GM12878 (cell line): ENCODE data around the gene CD300E. TPM values are rescaled to one million over a fixed set of nuclear protein-coding genes. Genes with fewer than 3 reads are reported as not detected.

Experiments used
- ATAC-seq: fragments of 200-7000 bp; cut with Tn5 transposase; 3 replicates; pipeline ENCODE4 v1.9.1; 2020; ENCODE audit warnings: mild to moderate bottlenecking, moderate library complexity
- BruUV-seq: library from RNA; stranded (reverse); fragments of 400-500 nt; replicated peaks from 2 replicates; lab custom pipeline; 2021; lab: Mats Ljungman, UMichigan
- CTCF ChIA-PET: fragments of 300-600 bp; sonication (Branson Sonifier 250); formaldehyde crosslinking; extraction: SDS; loops from one replicate; lab custom pipeline; 2021; ENCODE audit warnings: inconsistent platforms; lab: Yijun Ruan, JAX
- POLR2A ChIA-PET: fragments of 350-600 bp; formaldehyde crosslinking; extraction: SDS; loops from one replicate; lab custom pipeline; 2021; ENCODE audit warnings: inconsistent platforms; lab: Charles Lee
- RAD21 ChIA-PET: fragments of 300-600 bp; sonication (Branson Sonifier 250); formaldehyde crosslinking; loops from one replicate; lab custom pipeline; 2023; ENCODE audit warnings: antibody characterized with exemption; ENCODE audit not compliant: unreplicated experiment; lab: Charles Lee
- SMC1A ChIA-PET: fragments of 300-600 bp; sonication (Branson Sonifier 250); formaldehyde crosslinking; loops from one replicate; lab custom pipeline; 2023; ENCODE audit not compliant: unreplicated experiment, uncharacterized antibody; lab: Charles Lee
- DNase-seq: peaks from one replicate; pipeline ENCODE4 v3.0.0-alpha.2; 2011; ENCODE audit warnings: low read depth, low spot score
- FAIRE-seq: peaks from 3 replicates; lab custom pipeline; 2011; peaks lifted over from hg19 to GRCh38; lab: Jason Lieb, UNC
- H2AFZ ChIP-seq: 2 replicates; pipeline ENCODE4 v1.6.0; 2011; ENCODE audit warnings: low read depth, low read length, control low read depth; ENCODE audit not compliant: control insufficient read depth
- H3K27ac ChIP-seq: 2 replicates; pipeline ENCODE4 v1.5.1; 2011; ENCODE audit warnings: control low read depth; ENCODE audit not compliant: control insufficient read depth, insufficient read depth
- H3K27me3 ChIP-seq, 2 experiments: replicated peaks in 1 of 2; 2 replicates each; pipeline versions ENCODE4 v1.6.0 to v1.6.1; 2011; ENCODE audit warnings: low read length in 1 of 2; ENCODE audit not compliant: control insufficient read depth in 2 of 2, insufficient read depth in 2 of 2
- H3K36me3 ChIP-seq, 2 experiments: 2 replicates each; pipeline ENCODE4 v1.5.1; 2011; ENCODE audit warnings: low read length in 1 of 2; ENCODE audit not compliant: control insufficient read depth in 2 of 2, insufficient read depth in 2 of 2
- H3K4me1 ChIP-seq: 2 replicates; pipeline ENCODE4 v1.6.1; 2011; ENCODE audit warnings: mild to moderate bottlenecking, low read length, moderate library complexity, mixed read lengths; ENCODE audit not compliant: control insufficient read depth, insufficient read depth
- H3K4me2 ChIP-seq: 2 replicates; pipeline ENCODE4 v1.6.0; 2011; ENCODE audit warnings: control low read depth; ENCODE audit not compliant: control insufficient read depth, insufficient read depth
- H3K4me3 ChIP-seq: fragments of 200-600 bp; sonication (generic); 2 replicates; pipeline ENCODE4 v1.5.1; 2016
- H3K79me2 ChIP-seq: 2 replicates; pipeline ENCODE4 v1.6.0; 2011; ENCODE audit warnings: low read length; ENCODE audit not compliant: control insufficient read depth, insufficient read depth
- H3K9ac ChIP-seq: 2 replicates; pipeline ENCODE4 v1.8.0; 2011; ENCODE audit warnings: low read length, control low read depth, mixed read lengths; ENCODE audit not compliant: control insufficient read depth, insufficient read depth
- H3K9me3 ChIP-seq: replicated peaks from 3 replicates; pipeline ENCODE4 v1.5.1; 2011; ENCODE audit warnings: mild to moderate bottlenecking, low read length; ENCODE audit not compliant: control insufficient read depth, insufficient read depth
- H4K20me1 ChIP-seq: 2 replicates; pipeline ENCODE4 v1.6.0; 2011; ENCODE audit not compliant: control insufficient read depth, insufficient read depth
- IKZF2 ChIP-seq, 2 experiments: fragments of 450-650 bp; IDR thresholded peaks; 2 replicates each; pipeline ENCODE4 v1.6.1; 2017; ENCODE audit warnings: mild to moderate bottlenecking in 2 of 2, moderate library complexity in 2 of 2
- PAX8 ChIP-seq: fragments of 450-650 bp; IDR thresholded peaks from 2 replicates; pipeline ENCODE4 v1.6.1; 2017; ENCODE audit warnings: mild to moderate bottlenecking, moderate library complexity
- ZNF24 ChIP-seq: fragments of 450-650 bp; IDR thresholded peaks from 2 replicates; pipeline ENCODE4 v1.6.1; 2017; ENCODE audit warnings: antibody characterized with exemption, mild to moderate bottlenecking
- WGBS: methylation state at CpG from one replicate; pipeline ENCODE4 v1.1.6; 2016; ENCODE audit warnings: low lambda C conversion rate; ENCODE audit not compliant: insufficient replicate concordance, insufficient coverage; ENCODE audit errors: missing lambda C conversion rate; 5-methylcytosine and 5-hydroxymethylcytosine counted together
- in situ Hi-C: fragments of 300-500 bp; cut with MboI; formaldehyde crosslinking; loops from 9 replicates; pipeline ENCODE4 v1.14.3; 2018; ENCODE audit warnings: mixed read lengths
- intact Hi-C: fragments of 100-400 bp; cut with micrococcal nuclease; formaldehyde crosslinking; loops from one replicate; pipeline ENCODE4 v1.14.2; 2022; ENCODE audit not compliant: unreplicated experiment
- polyA plus RNA-seq, 11 experiments: library from polyadenylated mRNA; depleted of rRNA in 4 of 11; unstranded in 6 of 11; stranded (reverse) in 5 of 11; fragments of >200 nt; fragmentation: Nextera tagmentation in 4 of 11; fragmentation: Illumina TruSeq in 1 of 11; extraction: Ambion mirVana in 4 of 11; extraction: Trizol in 1 of 11; gene quantifications; 1 replicate in 1 of 11; 2 replicates in 10 of 11; pipeline versions ENCODE4 v1.2.1 to v1.2.3, GENCODE V29; 2011 to 2016; ENCODE audit warnings: inconsistent platforms in 2 of 11, missing spikeins in 2 of 11, low read depth in 1 of 11
- total RNA-seq, 4 experiments: library from RNA; depleted of rRNA in 3 of 4; stranded (reverse); fragments of >200 nt in 3 of 4; fragmentation: Illumina TruSeq in 1 of 4; extraction: Trizol in 1 of 4; gene quantifications; 2 replicates each; pipeline versions ENCODE4 v1.2.1 to v1.2.3, GENCODE V29; 2013 to 2021
- TF ChIP-seq, protein P1 (sequence below): IDR thresholded peaks from 2 replicates; pipeline ENCODE4 v1.6.1; 2012; ENCODE audit warnings: improper control_type of control experiment, low read depth, low read length; ENCODE audit not compliant: insufficient replicate concordance
- TF ChIP-seq, protein P2 (sequence below): IDR thresholded peaks from 2 replicates; pipeline ENCODE4 v1.6.1; 2012; ENCODE audit warnings: low read depth, low read length, improper control_type of control experiment

The CD300E gene
- total and polyA plus RNA-seq, 10 of the 15 experiments (the other 5 are each of a cell fraction or from before 2014, with no cell fraction given): not detected

DNA sequence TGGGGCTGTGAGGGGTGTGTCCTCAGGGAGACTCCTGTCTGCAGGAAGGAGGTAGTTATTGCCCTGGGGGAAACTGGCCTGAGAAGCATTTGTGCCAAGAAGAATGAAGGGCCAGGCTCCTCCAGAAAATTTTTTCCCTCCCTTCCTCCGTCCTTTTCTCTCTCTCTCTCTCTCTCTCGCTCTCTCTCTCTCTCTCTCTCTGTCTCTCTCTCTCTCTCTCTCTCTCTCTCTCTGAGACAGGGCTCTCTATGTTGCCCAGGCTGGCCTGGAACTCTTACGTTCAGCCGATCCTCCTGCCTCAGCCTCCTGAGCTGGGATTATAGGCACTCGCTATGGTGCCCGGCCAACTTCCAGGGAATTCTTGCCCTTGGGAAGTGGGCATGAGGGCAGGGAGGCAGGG, 11.5 kb downstream of the CD300E start:
- intact Hi-C loops: no loop called here
- no peak for TF ChIP-seq ZNF24
- TF ChIP-seq, protein P1, sequence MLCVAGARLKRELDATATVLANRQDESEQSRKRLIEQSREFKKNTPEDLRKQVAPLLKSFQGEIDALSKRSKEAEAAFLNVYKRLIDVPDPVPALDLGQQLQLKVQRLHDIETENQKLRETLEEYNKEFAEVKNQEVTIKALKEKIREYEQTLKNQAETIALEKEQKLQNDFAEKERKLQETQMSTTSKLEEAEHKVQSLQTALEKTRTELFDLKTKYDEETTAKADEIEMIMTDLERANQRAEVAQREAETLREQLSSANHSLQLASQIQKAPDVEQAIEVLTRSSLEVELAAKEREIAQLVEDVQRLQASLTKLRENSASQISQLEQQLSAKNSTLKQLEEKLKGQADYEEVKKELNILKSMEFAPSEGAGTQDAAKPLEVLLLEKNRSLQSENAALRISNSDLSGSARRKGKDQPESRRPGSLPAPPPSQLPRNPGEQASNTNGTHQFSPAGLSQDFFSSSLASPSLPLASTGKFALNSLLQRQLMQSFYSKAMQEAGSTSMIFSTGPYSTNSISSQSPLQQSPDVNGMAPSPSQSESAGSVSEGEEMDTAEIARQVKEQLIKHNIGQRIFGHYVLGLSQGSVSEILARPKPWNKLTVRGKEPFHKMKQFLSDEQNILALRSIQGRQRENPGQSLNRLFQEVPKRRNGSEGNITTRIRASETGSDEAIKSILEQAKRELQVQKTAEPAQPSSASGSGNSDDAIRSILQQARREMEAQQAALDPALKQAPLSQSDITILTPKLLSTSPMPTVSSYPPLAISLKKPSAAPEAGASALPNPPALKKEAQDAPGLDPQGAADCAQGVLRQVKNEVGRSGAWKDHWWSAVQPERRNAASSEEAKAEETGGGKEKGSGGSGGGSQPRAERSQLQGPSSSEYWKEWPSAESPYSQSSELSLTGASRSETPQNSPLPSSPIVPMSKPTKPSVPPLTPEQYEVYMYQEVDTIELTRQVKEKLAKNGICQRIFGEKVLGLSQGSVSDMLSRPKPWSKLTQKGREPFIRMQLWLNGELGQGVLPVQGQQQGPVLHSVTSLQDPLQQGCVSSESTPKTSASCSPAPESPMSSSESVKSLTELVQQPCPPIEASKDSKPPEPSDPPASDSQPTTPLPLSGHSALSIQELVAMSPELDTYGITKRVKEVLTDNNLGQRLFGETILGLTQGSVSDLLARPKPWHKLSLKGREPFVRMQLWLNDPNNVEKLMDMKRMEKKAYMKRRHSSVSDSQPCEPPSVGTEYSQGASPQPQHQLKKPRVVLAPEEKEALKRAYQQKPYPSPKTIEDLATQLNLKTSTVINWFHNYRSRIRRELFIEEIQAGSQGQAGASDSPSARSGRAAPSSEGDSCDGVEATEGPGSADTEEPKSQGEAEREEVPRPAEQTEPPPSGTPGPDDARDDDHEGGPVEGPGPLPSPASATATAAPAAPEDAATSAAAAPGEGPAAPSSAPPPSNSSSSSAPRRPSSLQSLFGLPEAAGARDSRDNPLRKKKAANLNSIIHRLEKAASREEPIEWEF: no peak
- no peak for TF ChIP-seq PAX8
- TF ChIP-seq IKZF2 (IDR thresholded peaks at IDR 0.05): no peak
- TF ChIP-seq, protein P2, sequence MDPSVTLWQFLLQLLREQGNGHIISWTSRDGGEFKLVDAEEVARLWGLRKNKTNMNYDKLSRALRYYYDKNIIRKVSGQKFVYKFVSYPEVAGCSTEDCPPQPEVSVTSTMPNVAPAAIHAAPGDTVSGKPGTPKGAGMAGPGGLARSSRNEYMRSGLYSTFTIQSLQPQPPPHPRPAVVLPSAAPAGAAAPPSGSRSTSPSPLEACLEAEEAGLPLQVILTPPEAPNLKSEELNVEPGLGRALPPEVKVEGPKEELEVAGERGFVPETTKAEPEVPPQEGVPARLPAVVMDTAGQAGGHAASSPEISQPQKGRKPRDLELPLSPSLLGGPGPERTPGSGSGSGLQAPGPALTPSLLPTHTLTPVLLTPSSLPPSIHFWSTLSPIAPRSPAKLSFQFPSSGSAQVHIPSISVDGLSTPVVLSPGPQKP: no peak
- TF ChIP-seq, all 136 proteins: peak for 0
- POLR2A ChIA-PET: no interaction called here
- in situ Hi-C loops: no loop called here
- H3K27me3 ChIP-seq: peaks cover 3% of the 10 kb centered on the region in 2 experiments; a peak in 1 of 4 replicates
- H3K27ac ChIP-seq: no peak overlapping the region
- DNase-seq (no peak), FAIRE-seq (no peak), ATAC-seq (no peak)
- no peaks in the 10 kb centered on the region; the same call in 2 of the 3 replicates for H3K9me3 ChIP-seq
- H3K36me3 ChIP-seq: no peaks in the 10 kb centered on the region
- no peak overlapping the region for H3K4me3 ChIP-seq
- 70% methylated on average over 4 of the region's 6 CpGs for WGBS
- H3K4me1 ChIP-seq: peaks cover 8% of the 10 kb centered on the region
- H3K4me2 ChIP-seq: no peak overlapping the region
- no peaks in the 10 kb centered on the region; the same call in 1 of the 2 replicates for H4K20me1 ChIP-seq
- CTCF ChIA-PET: interaction anchor here (1.1 to 1.6 kb wide), 3 partner anchors 27 to 45 kb away, joined by 3 to 5 read pairs (median 5); partner anchors contain the start of gene CD300H
- H3K79me2 ChIP-seq: no peaks in the 10 kb centered on the region
- BruUV-seq: no TSS peak
- no peak overlapping the region for H2AFZ ChIP-seq
- RAD21 ChIA-PET: interaction anchor here (0.6 to 1.5 kb wide), 3 partner anchors 8 to 23 kb away, joined by 3 to 4 read pairs (median 3); partner anchors contain the start of gene CD300LD
- no peak overlapping the region for H3K9ac ChIP-seq
- SMC1A ChIA-PET: interaction anchor here (0.6 to 2.5 kb wide), 7 partner anchors 9 to 96 kb away, joined by 3 to 9 read pairs (median 4); no protein-coding TSS in a partner anchor
